WTC11 (cell line): Measurements from ENCODE around the gene ALK. TPM values are rescaled to one million over a fixed set of nuclear protein-coding genes. Genes with fewer than 3 reads are reported as not detected.

Experiments used
- ATAC-seq: fragments of 200-7000 bp; cut with Tn5 transposase; 2 replicates; pipeline ENCODE4 v1.10.0; 2021; ENCODE audit warnings: mild to moderate bottlenecking, moderate library complexity
- CTCF ChIA-PET: fragments of 300-600 bp; sonication (Branson Sonifier 250); formaldehyde crosslinking; loops from one replicate; lab custom pipeline; 2021; ENCODE audit warnings: antibody characterized with exemption; lab: Charles Lee
- POLR2A ChIA-PET: fragments of 350-600 bp; sonication (Branson Sonifier 250); formaldehyde crosslinking; loops from one replicate; lab custom pipeline; 2021; ENCODE audit warnings: antibody characterized with exemption; lab: Charles Lee
- DNase-seq: peaks from one replicate; pipeline ENCODE4 v3.0.0; 2021; ENCODE audit warnings: low spot score
- H3K27ac Mint-ChIP-seq: 2 replicates; pipeline ENCODE4 v1.8.0; 2021; ENCODE audit warnings: mixed read lengths
- H3K27me3 Mint-ChIP-seq: 2 replicates; pipeline ENCODE4 v1.8.0; 2021; ENCODE audit warnings: low read depth, mild to moderate bottlenecking, moderate library complexity, mixed read lengths
- H3K36me3 Mint-ChIP-seq: 2 replicates; pipeline ENCODE4 v1.8.0; 2021; ENCODE audit warnings: mixed read lengths
- H3K4me1 Mint-ChIP-seq: 2 replicates; pipeline ENCODE4 v1.8.0; 2022; ENCODE audit warnings: mixed read lengths
- H3K4me3 Mint-ChIP-seq: 2 replicates; pipeline ENCODE4 v1.8.0; 2021; ENCODE audit warnings: mild to moderate bottlenecking, moderate library complexity, mixed read lengths
- H3K9me3 Mint-ChIP-seq: 2 replicates; pipeline ENCODE4 v1.8.0; 2021; ENCODE audit warnings: mixed read lengths
- GABPB1 ChIP-seq: sonication (generic); formaldehyde crosslinking; IDR thresholded peaks from 2 replicates; pipeline ENCODE4 v1.8.1; 2023; ENCODE audit warnings: mild to moderate bottlenecking, missing genetic modification reagents
- GTF2I ChIP-seq: fragments of 250-450 bp; sonication (Bioruptor Pico); conservative IDR thresholded peaks from 2 replicates; pipeline ENCODE4 v1.4.0; 2021; ENCODE audit warnings: mild to moderate bottlenecking
- MXD4 ChIP-seq: fragments of 250-450 bp; sonication (Bioruptor Pico); IDR thresholded peaks from 2 replicates; pipeline ENCODE4 v1.8.0; 2021; ENCODE audit warnings: mild to moderate bottlenecking, moderate library complexity, borderline replicate concordance
- NR3C1 ChIP-seq: sonication (generic); formaldehyde crosslinking; conservative IDR thresholded peaks from 2 replicates; pipeline ENCODE4 v1.8.1; 2023; ENCODE audit warnings: low read depth, mild to moderate bottlenecking, missing genetic modification reagents
- PRRX2 ChIP-seq: fragments of 250-450 bp; sonication (Bioruptor Pico); IDR thresholded peaks from 2 replicates; pipeline ENCODE4 v1.8.0; 2021; ENCODE audit warnings: mild to moderate bottlenecking
- RELA ChIP-seq: sonication (generic); formaldehyde crosslinking; IDR thresholded peaks from 2 replicates; pipeline ENCODE4 v1.8.1; 2022; ENCODE audit warnings: missing genetic modification reagents, mild to moderate bottlenecking, borderline replicate concordance
- RORB ChIP-seq: fragments of 250-450 bp; sonication (Bioruptor Pico); IDR thresholded peaks from 2 replicates; pipeline ENCODE4 v1.9.0; 2021; ENCODE audit warnings: mild to moderate bottlenecking
- TP53 ChIP-seq: sonication (generic); formaldehyde crosslinking; IDR thresholded peaks from 2 replicates; pipeline ENCODE4 v1.8.1; 2023; ENCODE audit warnings: mild to moderate bottlenecking, missing genetic modification reagents
- ZNF317 ChIP-seq: sonication (generic); formaldehyde crosslinking; IDR thresholded peaks from 2 replicates; pipeline ENCODE4 v1.8.1; 2023; ENCODE audit warnings: low read depth, mild to moderate bottlenecking, moderate library complexity, missing genetic modification reagents, borderline replicate concordance
- ZNF416 ChIP-seq: fragments of 250-450 bp; sonication (Bioruptor Pico); IDR thresholded peaks from 2 replicates; pipeline ENCODE4 v1.9.0; 2021; ENCODE audit warnings: mild to moderate bottlenecking, inconsistent platforms
- total RNA-seq: library from RNA; stranded (reverse); gene quantifications from 3 replicates; pipeline ENCODE4 v1.2.3, GENCODE V29; 2021
- TF ChIP-seq, protein P1 (sequence below): fragments of 250-450 bp; sonication (Bioruptor Pico); IDR thresholded peaks from 2 replicates; pipeline ENCODE4 v1.8.0; 2021; ENCODE audit warnings: mild to moderate bottlenecking
- TF ChIP-seq, protein P2 (sequence below): sonication (generic); formaldehyde crosslinking; IDR thresholded peaks from 2 replicates; pipeline ENCODE4 v1.8.0; 2022; ENCODE audit warnings: mild to moderate bottlenecking, missing genetic modification reagents
- TF ChIP-seq, protein P3 (sequence below): sonication (generic); formaldehyde crosslinking; IDR thresholded peaks from 2 replicates; pipeline ENCODE4 v1.8.0; 2023; ENCODE audit warnings: missing genetic modification reagents, mild to moderate bottlenecking, borderline replicate concordance
- TF ChIP-seq, protein P4 (sequence below): sonication (generic); formaldehyde crosslinking; IDR thresholded peaks from 2 replicates; pipeline ENCODE4 v1.8.0; 2022; ENCODE audit warnings: mild to moderate bottlenecking, missing genetic modification reagents
- TF ChIP-seq, protein P5 (sequence below): fragments of 250-450 bp; sonication (Bioruptor Pico); IDR thresholded peaks from 2 replicates; pipeline ENCODE4 v1.9.0; 2021; ENCODE audit warnings: mild to moderate bottlenecking
- TF ChIP-seq, protein P6 (sequence below): sonication (generic); formaldehyde crosslinking; IDR thresholded peaks from 2 replicates; pipeline ENCODE4 v1.8.1; 2022; ENCODE audit warnings: mild to moderate bottlenecking, missing genetic modification reagents, moderate library complexity, borderline replicate concordance
- TF ChIP-seq, protein P7 (sequence below): sonication (generic); formaldehyde crosslinking; IDR thresholded peaks from 2 replicates; pipeline ENCODE4 v1.8.1; 2023; ENCODE audit warnings: mild to moderate bottlenecking, missing genetic modification reagents, moderate library complexity
- TF ChIP-seq, protein P8 (sequence below): sonication (generic); formaldehyde crosslinking; IDR thresholded peaks from 2 replicates; pipeline ENCODE4 v1.8.0; 2023; ENCODE audit warnings: mild to moderate bottlenecking, missing genetic modification reagents

ALK gene
- total RNA-seq, 1 experiment from 2014 or later: not detected

DNA sequence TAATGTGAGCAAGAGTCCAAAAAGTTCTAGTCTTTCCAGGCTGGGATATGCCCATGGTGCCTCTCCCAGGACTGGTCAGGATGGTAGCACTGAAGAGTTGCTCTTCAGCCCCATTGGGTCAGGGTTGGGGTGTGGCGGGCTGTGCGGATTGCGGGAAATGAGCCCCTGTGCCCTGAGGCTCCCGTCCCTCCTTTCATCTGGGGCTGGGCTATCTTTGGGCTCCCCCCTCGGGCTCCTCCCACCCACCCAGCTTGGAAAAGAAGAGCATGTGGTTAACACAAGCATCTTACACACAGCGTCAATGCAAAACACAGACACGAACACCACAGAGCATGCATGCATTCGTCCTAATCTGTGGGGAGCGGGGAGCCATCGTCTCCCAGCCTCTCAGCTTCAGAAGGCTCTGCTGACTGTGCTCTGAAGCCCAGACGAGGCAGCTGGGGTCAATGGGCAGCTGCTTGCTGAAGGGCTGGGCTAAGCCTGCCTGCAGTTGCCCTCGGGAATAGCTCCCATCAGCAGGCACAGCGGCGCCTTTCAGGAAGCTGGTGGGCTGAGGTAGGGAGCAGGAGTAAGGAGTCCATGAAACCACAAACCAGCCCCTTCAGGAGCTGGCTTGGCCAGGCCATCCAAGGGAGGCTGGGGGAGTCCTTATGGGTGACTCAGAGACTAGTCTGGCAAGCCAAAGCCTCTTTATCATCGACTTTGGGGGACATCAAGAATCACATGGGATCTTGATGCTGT lies 693.3 kb downstream of the ALK start:
- Mint-ChIP-seq H3K27ac (no peak overlapping the region), H3K4me1 (peaks cover 4% of the 10 kb centered on the region; the same call in 1 of the 2 replicates), H3K27me3 (no peaks in the 10 kb centered on the region), H3K9me3 (no peaks in the 10 kb centered on the region), H3K36me3 (no peaks in the 10 kb centered on the region), H3K4me3 (no peak overlapping the region)
- CTCF ChIA-PET: interaction anchor here (1.0 kb wide), 1 partner anchor 81 kb away, joined by 4 read pairs; no protein-coding TSS in a partner anchor
- DNase-seq (no peak), ATAC-seq (no peak; the same call in 1 of the 2 replicates)
- POLR2A ChIA-PET: no interaction called here
- TF ChIP-seq, protein P1, sequence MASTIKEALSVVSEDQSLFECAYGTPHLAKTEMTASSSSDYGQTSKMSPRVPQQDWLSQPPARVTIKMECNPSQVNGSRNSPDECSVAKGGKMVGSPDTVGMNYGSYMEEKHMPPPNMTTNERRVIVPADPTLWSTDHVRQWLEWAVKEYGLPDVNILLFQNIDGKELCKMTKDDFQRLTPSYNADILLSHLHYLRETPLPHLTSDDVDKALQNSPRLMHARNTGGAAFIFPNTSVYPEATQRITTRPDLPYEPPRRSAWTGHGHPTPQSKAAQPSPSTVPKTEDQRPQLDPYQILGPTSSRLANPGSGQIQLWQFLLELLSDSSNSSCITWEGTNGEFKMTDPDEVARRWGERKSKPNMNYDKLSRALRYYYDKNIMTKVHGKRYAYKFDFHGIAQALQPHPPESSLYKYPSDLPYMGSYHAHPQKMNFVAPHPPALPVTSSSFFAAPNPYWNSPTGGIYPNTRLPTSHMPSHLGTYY (CRISPR knock-in tag): no peak
- TF ChIP-seq, protein P2, sequence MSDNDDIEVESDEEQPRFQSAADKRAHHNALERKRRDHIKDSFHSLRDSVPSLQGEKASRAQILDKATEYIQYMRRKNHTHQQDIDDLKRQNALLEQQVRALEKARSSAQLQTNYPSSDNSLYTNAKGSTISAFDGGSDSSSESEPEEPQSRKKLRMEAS: no peak
- TF ChIP-seq ZNF416: no peak

DNA sequence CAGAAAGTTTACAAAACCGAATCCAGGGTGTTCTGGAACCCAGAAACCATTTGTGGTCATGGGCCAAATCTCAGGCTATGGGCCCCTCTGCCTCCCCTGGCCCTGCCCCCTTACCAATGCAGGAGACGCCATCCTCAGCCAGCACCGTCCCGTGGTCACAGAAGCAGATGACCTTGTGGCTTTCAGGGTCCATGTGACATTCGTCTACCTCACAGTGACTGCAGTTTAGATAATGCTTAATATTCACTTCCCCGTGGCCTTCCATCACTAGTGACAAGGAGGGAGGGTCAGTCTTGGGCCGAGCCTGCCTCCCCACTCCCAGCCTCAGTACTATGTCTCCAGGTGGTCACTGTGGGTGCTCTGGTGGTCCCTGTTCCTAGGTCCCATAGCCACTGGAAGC lies 694.6 kb downstream of the ALK start:
- H3K27me3 Mint-ChIP-seq: no peaks in the 10 kb centered on the region
- ChIA-PET POLR2A (no interaction called here), CTCF (interaction anchor here (0.6 kb wide), 1 partner anchor 698 kb away, joined by 4 read pairs; no protein-coding TSS in a partner anchor)
- DNase-seq: peak; percentile 1
- ATAC-seq: no peak
- no peak overlapping the region for H3K27ac Mint-ChIP-seq
- H3K36me3 Mint-ChIP-seq: no peaks in the 10 kb centered on the region
- H3K4me1 Mint-ChIP-seq: peaks cover 4% of the 10 kb centered on the region; the same call in 1 of the 2 replicates
- TF ChIP-seq, protein P3, sequence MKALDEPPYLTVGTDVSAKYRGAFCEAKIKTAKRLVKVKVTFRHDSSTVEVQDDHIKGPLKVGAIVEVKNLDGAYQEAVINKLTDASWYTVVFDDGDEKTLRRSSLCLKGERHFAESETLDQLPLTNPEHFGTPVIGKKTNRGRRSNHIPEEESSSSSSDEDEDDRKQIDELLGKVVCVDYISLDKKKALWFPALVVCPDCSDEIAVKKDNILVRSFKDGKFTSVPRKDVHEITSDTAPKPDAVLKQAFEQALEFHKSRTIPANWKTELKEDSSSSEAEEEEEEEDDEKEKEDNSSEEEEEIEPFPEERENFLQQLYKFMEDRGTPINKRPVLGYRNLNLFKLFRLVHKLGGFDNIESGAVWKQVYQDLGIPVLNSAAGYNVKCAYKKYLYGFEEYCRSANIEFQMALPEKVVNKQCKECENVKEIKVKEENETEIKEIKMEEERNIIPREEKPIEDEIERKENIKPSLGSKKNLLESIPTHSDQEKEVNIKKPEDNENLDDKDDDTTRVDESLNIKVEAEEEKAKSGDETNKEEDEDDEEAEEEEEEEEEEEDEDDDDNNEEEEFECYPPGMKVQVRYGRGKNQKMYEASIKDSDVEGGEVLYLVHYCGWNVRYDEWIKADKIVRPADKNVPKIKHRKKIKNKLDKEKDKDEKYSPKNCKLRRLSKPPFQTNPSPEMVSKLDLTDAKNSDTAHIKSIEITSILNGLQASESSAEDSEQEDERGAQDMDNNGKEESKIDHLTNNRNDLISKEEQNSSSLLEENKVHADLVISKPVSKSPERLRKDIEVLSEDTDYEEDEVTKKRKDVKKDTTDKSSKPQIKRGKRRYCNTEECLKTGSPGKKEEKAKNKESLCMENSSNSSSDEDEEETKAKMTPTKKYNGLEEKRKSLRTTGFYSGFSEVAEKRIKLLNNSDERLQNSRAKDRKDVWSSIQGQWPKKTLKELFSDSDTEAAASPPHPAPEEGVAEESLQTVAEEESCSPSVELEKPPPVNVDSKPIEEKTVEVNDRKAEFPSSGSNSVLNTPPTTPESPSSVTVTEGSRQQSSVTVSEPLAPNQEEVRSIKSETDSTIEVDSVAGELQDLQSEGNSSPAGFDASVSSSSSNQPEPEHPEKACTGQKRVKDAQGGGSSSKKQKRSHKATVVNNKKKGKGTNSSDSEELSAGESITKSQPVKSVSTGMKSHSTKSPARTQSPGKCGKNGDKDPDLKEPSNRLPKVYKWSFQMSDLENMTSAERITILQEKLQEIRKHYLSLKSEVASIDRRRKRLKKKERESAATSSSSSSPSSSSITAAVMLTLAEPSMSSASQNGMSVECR (CRISPR knock-in tag): no peak
- TF ChIP-seq, protein P4, sequence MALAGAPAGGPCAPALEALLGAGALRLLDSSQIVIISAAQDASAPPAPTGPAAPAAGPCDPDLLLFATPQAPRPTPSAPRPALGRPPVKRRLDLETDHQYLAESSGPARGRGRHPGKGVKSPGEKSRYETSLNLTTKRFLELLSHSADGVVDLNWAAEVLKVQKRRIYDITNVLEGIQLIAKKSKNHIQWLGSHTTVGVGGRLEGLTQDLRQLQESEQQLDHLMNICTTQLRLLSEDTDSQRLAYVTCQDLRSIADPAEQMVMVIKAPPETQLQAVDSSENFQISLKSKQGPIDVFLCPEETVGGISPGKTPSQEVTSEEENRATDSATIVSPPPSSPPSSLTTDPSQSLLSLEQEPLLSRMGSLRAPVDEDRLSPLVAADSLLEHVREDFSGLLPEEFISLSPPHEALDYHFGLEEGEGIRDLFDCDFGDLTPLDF (CRISPR knock-in tag): no peak
- TF ChIP-seq, protein P5, sequence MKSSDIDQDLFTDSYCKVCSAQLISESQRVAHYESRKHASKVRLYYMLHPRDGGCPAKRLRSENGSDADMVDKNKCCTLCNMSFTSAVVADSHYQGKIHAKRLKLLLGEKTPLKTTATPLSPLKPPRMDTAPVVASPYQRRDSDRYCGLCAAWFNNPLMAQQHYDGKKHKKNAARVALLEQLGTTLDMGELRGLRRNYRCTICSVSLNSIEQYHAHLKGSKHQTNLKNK: no peak
- no peak for TF ChIP-seq GTF2I (CRISPR knock-in tag)
- TF ChIP-seq, protein P6, sequence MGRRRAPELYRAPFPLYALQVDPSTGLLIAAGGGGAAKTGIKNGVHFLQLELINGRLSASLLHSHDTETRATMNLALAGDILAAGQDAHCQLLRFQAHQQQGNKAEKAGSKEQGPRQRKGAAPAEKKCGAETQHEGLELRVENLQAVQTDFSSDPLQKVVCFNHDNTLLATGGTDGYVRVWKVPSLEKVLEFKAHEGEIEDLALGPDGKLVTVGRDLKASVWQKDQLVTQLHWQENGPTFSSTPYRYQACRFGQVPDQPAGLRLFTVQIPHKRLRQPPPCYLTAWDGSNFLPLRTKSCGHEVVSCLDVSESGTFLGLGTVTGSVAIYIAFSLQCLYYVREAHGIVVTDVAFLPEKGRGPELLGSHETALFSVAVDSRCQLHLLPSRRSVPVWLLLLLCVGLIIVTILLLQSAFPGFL: no peak
- no peak for TF ChIP-seq MXD4 (CRISPR knock-in tag)
- TF ChIP-seq RELA (CRISPR knock-in tag): no peak
- no peak for TF ChIP-seq NR3C1 (CRISPR knock-in tag)
- no peak for TF ChIP-seq ZNF416
- no peak for TF ChIP-seq PRRX2 (CRISPR knock-in tag)
- TF ChIP-seq TP53 (CRISPR knock-in tag): no peak
- no peak for TF ChIP-seq ZNF317 (CRISPR knock-in tag)
- no peak for TF ChIP-seq GABPB1 (CRISPR knock-in tag)
- TF ChIP-seq, protein P7, sequence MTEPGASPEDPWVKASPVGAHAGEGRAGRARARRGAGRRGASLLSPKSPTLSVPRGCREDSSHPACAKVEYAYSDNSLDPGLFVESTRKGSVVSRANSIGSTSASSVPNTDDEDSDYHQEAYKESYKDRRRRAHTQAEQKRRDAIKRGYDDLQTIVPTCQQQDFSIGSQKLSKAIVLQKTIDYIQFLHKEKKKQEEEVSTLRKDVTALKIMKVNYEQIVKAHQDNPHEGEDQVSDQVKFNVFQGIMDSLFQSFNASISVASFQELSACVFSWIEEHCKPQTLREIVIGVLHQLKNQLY (CRISPR knock-in tag): no peak
- TF ChIP-seq, protein P8, sequence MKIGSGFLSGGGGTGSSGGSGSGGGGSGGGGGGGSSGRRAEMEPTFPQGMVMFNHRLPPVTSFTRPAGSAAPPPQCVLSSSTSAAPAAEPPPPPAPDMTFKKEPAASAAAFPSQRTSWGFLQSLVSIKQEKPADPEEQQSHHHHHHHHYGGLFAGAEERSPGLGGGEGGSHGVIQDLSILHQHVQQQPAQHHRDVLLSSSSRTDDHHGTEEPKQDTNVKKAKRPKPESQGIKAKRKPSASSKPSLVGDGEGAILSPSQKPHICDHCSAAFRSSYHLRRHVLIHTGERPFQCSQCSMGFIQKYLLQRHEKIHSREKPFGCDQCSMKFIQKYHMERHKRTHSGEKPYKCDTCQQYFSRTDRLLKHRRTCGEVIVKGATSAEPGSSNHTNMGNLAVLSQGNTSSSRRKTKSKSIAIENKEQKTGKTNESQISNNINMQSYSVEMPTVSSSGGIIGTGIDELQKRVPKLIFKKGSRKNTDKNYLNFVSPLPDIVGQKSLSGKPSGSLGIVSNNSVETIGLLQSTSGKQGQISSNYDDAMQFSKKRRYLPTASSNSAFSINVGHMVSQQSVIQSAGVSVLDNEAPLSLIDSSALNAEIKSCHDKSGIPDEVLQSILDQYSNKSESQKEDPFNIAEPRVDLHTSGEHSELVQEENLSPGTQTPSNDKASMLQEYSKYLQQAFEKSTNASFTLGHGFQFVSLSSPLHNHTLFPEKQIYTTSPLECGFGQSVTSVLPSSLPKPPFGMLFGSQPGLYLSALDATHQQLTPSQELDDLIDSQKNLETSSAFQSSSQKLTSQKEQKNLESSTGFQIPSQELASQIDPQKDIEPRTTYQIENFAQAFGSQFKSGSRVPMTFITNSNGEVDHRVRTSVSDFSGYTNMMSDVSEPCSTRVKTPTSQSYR (CRISPR knock-in tag): no peak
- TF ChIP-seq, protein P1 (CRISPR knock-in tag): no peak
- no peak for TF ChIP-seq RORB (CRISPR knock-in tag)
- no peak overlapping the region for H3K4me3 Mint-ChIP-seq
- H3K9me3 Mint-ChIP-seq: no peaks in the 10 kb centered on the region
